MCF 10A (cell line): ENCODE results near the gene STAMBP. TPM values are rescaled to one million over a fixed set of nuclear protein-coding genes. Genes with fewer than 3 reads are reported as not detected.
"Not testable (repeated sequence)": the region's sequence is repeated elsewhere in the genome, so short reads cannot be mapped to it uniquely, and the experiment has no call there.

ENCODE experiments used
- Bru-seq: library from RNA; stranded (reverse); fragments of 400-500 nt; gene quantifications from one replicate; lab custom pipeline; 2021; lab: Mats Ljungman, UMichigan
- BruChase-seq, 2 experiments: library from RNA; stranded (reverse); fragments of 400-500 nt; gene quantifications; one replicate each; lab custom pipeline; 2021; lab: Mats Ljungman, UMichigan
- BruUV-seq: library from RNA; stranded (reverse); fragments of 400-500 nt; replicated peaks from 2 replicates; lab custom pipeline; 2021; lab: Mats Ljungman, UMichigan
- CTCF ChIA-PET: fragments of 300-600 bp; sonication (Branson Sonifier 250); formaldehyde crosslinking; extraction: SDS; loops from one replicate; lab custom pipeline; 2021; ENCODE audit warnings: antibody characterized with exemption, inconsistent platforms; lab: Yijun Ruan, JAX
- POLR2A ChIA-PET: fragments of 300-600, 350-650 bp; sonication (Branson Sonifier 250); formaldehyde crosslinking; extraction: SDS; loops from one replicate; lab custom pipeline; 2020; ENCODE audit warnings: antibody characterized with exemption, inconsistent platforms; lab: Yijun Ruan, JAX
- DNase-seq: peaks from one replicate; pipeline ENCODE4 v3.0.0-alpha.2; 2018; ENCODE audit not compliant: unreplicated experiment
- H3K27ac Mint-ChIP-seq: one replicate; pipeline ENCODE4 v1.8.0; 2022; ENCODE audit warnings: mild to moderate bottlenecking, low read depth, mixed read lengths; ENCODE audit not compliant: unreplicated experiment
- H3K27me3 Mint-ChIP-seq: one replicate; pipeline ENCODE4 v1.8.0; 2022; ENCODE audit warnings: mixed read lengths; ENCODE audit not compliant: insufficient read depth, unreplicated experiment
- H3K36me3 Mint-ChIP-seq: one replicate; pipeline ENCODE4 v1.8.0; 2022; ENCODE audit warnings: mild to moderate bottlenecking, moderate library complexity, mixed read lengths; ENCODE audit not compliant: insufficient read depth, unreplicated experiment
- H3K4me1 Mint-ChIP-seq: one replicate; pipeline ENCODE4 v1.8.0; 2022; ENCODE audit warnings: mixed read lengths; ENCODE audit not compliant: insufficient read depth, unreplicated experiment
- H3K4me3 Mint-ChIP-seq: one replicate; pipeline ENCODE4 v1.8.0; 2022; ENCODE audit warnings: mild to moderate bottlenecking, moderate library complexity, mixed read lengths; ENCODE audit not compliant: unreplicated experiment
- H3K9me3 Mint-ChIP-seq: one replicate; pipeline ENCODE4 v1.8.0; 2022; ENCODE audit warnings: mixed read lengths; ENCODE audit not compliant: unreplicated experiment
- CTCF ChIP-seq: fragments of 200-600 bp; IDR thresholded peaks from one replicate; pipeline ENCODE4 v1.8.0; 2022; ENCODE audit warnings: antibody characterized with exemption, mild to moderate bottlenecking; ENCODE audit not compliant: unreplicated experiment
- intact Hi-C: fragments of 100-400 bp; cut with micrococcal nuclease; formaldehyde crosslinking; loops from 2 replicates; pipeline ENCODE4 v1.14.1; 2022
- long read RNA-seq: library from polyadenylated mRNA; stranded (forward); transcript quantifications from one replicate; pipeline ENCODE4 v2.0.0, GENCODE V29; 2022
- total RNA-seq: library from RNA; stranded (reverse); gene quantifications from 2 replicates; pipeline ENCODE4 v1.2.3, GENCODE V29; 2022

STAMBP gene
- total RNA-seq (64.9 and 66.3 TPM in 2 replicates), Bru-seq, nascent RNA (percentile 83 among the genes with signal in this experiment), BruChase-seq, experiment 1, labeled RNA remaining after a 6-hour chase (percentile 88 among the genes with signal in this experiment), BruChase-seq, experiment 2, labeled RNA remaining after a 2-hour chase (percentile 87 among the genes with signal in this experiment)
- long read RNA-seq, full-length matches to known transcripts: 120 of 196 reads
- long read RNA-seq, partial matches to known transcripts: 14 of 196 reads
- long read RNA-seq, other reads (novel, unspliced or antisense): 62 of 196 reads

- BruUV-seq: TSS peak; percentile 64
- Mint-ChIP-seq H3K4me1 (peaks cover 33% of the 10 kb centered on the region), H3K27ac (peak within 1 kb of the TSS; percentile 98), H3K27me3 (no peaks in the 10 kb centered on the region), H3K4me3 (peak within 1 kb of the TSS; percentile 82), H3K36me3 (peaks cover 26% of the 10 kb centered on the region), H3K9me3 (no peaks in the 10 kb centered on the region)
- peak; percentile 98 for DNase-seq
- no peak for TF ChIP-seq CTCF
- intact Hi-C loops: loop anchor here (2.0 kb wide), 1 partner anchor 154 kb away; no protein-coding TSS in a partner anchor
- CTCF ChIA-PET: interaction anchor here (0.6 to 7.4 kb wide), 11 partner anchors 26 to 506 kb away, joined by 3 to 137 read pairs (median 4); partner anchors contain the start of gene BOLA3
- POLR2A ChIA-PET: interaction anchor here (0.6 to 1.7 kb wide), 38 partner anchors 9 to 506 kb away, joined by 3 to 21 read pairs (median 5); partner anchors contain the start of genes DGUOK, DUSP11, MOB1A and MTHFD2
Measured at GRCh38 chr2:73828818-73829570, at the start of gene STAMBP. Gene STAMBP, plus strand, starts transcription at chr2:73828961. Its CDS starts 1,896 bp downstream, at chr2:73830857.

- Mint-ChIP-seq H3K27me3 (no peaks in the 10 kb centered on the region), H3K27ac (peak within 1 kb of the TSS; percentile 96), H3K9me3 (no peaks in the 10 kb centered on the region), H3K36me3 (peaks cover 29% of the 10 kb centered on the region), H3K4me1 (peaks cover 25% of the 10 kb centered on the region), H3K4me3 (peak within 1 kb of the TSS; percentile 94)
- TF ChIP-seq CTCF: peak; percentile 85
- intact Hi-C loops: loop anchor here (1.0 kb wide), 1 partner anchor 25 kb away; no protein-coding TSS in a partner anchor
- DNase-seq: peak; percentile 95
- TSS peak; percentile 39 for BruUV-seq
- ChIA-PET POLR2A (interaction anchor here (0.6 to 1.1 kb wide), 10 partner anchors 17 to 399 kb away, joined by 3 to 7 read pairs (median 3); partner anchors contain the start of genes MOB1A, STAMBP and TPRKB), CTCF (interaction anchor here (0.8 kb wide), 1 partner anchor 25 kb away, joined by 4 read pairs; no protein-coding TSS in a partner anchor)
Measured at GRCh38 chr2:73779467-73780236, 49.1 kb upstream of the STAMBP start, which contains the start of gene DUSP11. Gene DUSP11, minus strand, starts transcription at chr2:73780103. Its CDS starts 129 bp downstream, at chr2:73779974.

- DNase-seq: no peak
- Mint-ChIP-seq H3K27ac (peak overlapping the region; percentile 96), H3K36me3 (peaks cover 24% of the 10 kb centered on the region), H3K4me3 (peak overlapping the region; percentile 94), H3K4me1 (peaks cover 25% of the 10 kb centered on the region), H3K27me3 (no peaks in the 10 kb centered on the region), H3K9me3 (no peaks in the 10 kb centered on the region)
- ChIA-PET POLR2A (interaction anchor here (0.8 to 1.1 kb wide), 2 partner anchors 48 to 147 kb away, joined by 3 to 4 read pairs; partner anchors contain the start of gene STAMBP), CTCF (interaction anchor here (0.6 to 2.2 kb wide), 3 partner anchors 44 to 501 kb away, joined by 3 to 7 read pairs (median 3); no protein-coding TSS in a partner anchor)
- intact Hi-C loops: loop anchor here (1.0 kb wide), 1 partner anchor 26 kb away; no protein-coding TSS in a partner anchor
- no peak for TF ChIP-seq CTCF
- BruUV-seq: no TSS peak
Measured at GRCh38 chr2:73780237-73780582, 48.6 kb upstream of the STAMBP start.

GRCh38 chr2:73783402-73783801 is 45.4 kb upstream of the STAMBP start:
- POLR2A ChIA-PET: interaction anchor here (0.6 kb wide), 1 partner anchor 412 kb away, joined by 3 read pairs; no protein-coding TSS in a partner anchor
- BruUV-seq, H3K36me3 Mint-ChIP-seq, H3K9me3 Mint-ChIP-seq, intact Hi-C loops, H3K4me3 Mint-ChIP-seq, H3K27me3 Mint-ChIP-seq, CTCF ChIA-PET: not testable (repeated sequence)
- DNase-seq: peak; percentile 53
- Mint-ChIP-seq H3K4me1 (peaks cover 10% of the 10 kb centered on the region), H3K27ac (peak overlapping the region; percentile 72)

- BruUV-seq, intact Hi-C loops, H3K27me3 Mint-ChIP-seq, CTCF ChIA-PET, H3K9me3 Mint-ChIP-seq, H3K4me1 Mint-ChIP-seq, POLR2A ChIA-PET, H3K4me3 Mint-ChIP-seq, DNase-seq, H3K36me3 Mint-ChIP-seq: not testable (repeated sequence)
- peak within 1 kb of the TSS; percentile 72 for H3K27ac Mint-ChIP-seq
Measured at GRCh38 chr2:73783883-73784282, 44.9 kb upstream of the STAMBP start, which contains the start of gene C2orf78. Gene C2orf78, plus strand, starts transcription at chr2:73784183. Its CDS starts 127 bp downstream, at chr2:73784310.
